GM21723 (cell line): ENCODE results near the gene SGIP1.
"Not testable (repeated sequence)": the region's sequence is repeated elsewhere in the genome, so short reads cannot be mapped to it uniquely, and the experiment has no call there.

ENCODE experiments used
- ATAC-seq: cut with Tn5 transposase; IDR thresholded peaks from one replicate; pipeline ENCODE4 v1.9.1; 2021; ENCODE audit warnings: mild to moderate bottlenecking, moderate library complexity; ENCODE audit not compliant: unreplicated experiment

Gene SGIP1

GRCh38 chr1:66552829-66553228 is 18.9 kb downstream of the SGIP1 start:
- ATAC-seq: no peak

- no peak for ATAC-seq
These were observed 19.9 kb downstream of the SGIP1 start for GRCh38 chr1:66553846-66554245.

- no peak for ATAC-seq
These were observed 22.2 kb downstream of the SGIP1 start for GRCh38 chr1:66556161-66556611.

GRCh38 chr1:66557157-66557556 is 23.2 kb downstream of the SGIP1 start:
- ATAC-seq: no peak

- no peak for ATAC-seq
These were observed 25.6 kb downstream of the SGIP1 start for GRCh38 chr1:66559517-66559916.

- no peak for ATAC-seq
These were observed 28.6 kb downstream of the SGIP1 start for GRCh38 chr1:66562561-66562960.

- ATAC-seq: no peak
These were observed 29.3 kb downstream of the SGIP1 start for GRCh38 chr1:66563094-66563800.

GRCh38 chr1:66563941-66564630 is 30.1 kb downstream of the SGIP1 start:
- no peak for ATAC-seq

- no peak for ATAC-seq
These were observed 36.2 kb downstream of the SGIP1 start for GRCh38 chr1:66570196-66570595.

- no peak for ATAC-seq
These were observed 37.8 kb downstream of the SGIP1 start for GRCh38 chr1:66571789-66572188.

- ATAC-seq: no peak
These were observed 41.8 kb downstream of the SGIP1 start for GRCh38 chr1:66575739-66576138.

- ATAC-seq: no peak
These were observed 42.7 kb downstream of the SGIP1 start for GRCh38 chr1:66576645-66577044.

GRCh38 chr1:66578841-66579240 is 44.9 kb downstream of the SGIP1 start:
- no peak for ATAC-seq

GRCh38 chr1:66580081-66580480 is 46.1 kb downstream of the SGIP1 start:
- no peak for ATAC-seq

- no peak for ATAC-seq
These were observed 49.1 kb downstream of the SGIP1 start for GRCh38 chr1:66583021-66583420.

- ATAC-seq: no peak
These were observed 51.0 kb downstream of the SGIP1 start for GRCh38 chr1:66585002-66585401.

- no peak for ATAC-seq
These were observed 55.4 kb downstream of the SGIP1 start for GRCh38 chr1:66589326-66589725.

- ATAC-seq: not testable (repeated sequence)
These were observed 58.2 kb downstream of the SGIP1 start for GRCh38 chr1:66592106-66592507.

- no peak for ATAC-seq
These were observed 62.2 kb downstream of the SGIP1 start for GRCh38 chr1:66596191-66596590.

GRCh38 chr1:66597500-66597899 is 63.5 kb downstream of the SGIP1 start:
- ATAC-seq: no peak

- ATAC-seq: no peak
These were observed 64.7 kb downstream of the SGIP1 start for GRCh38 chr1:66598670-66599069.

GRCh38 chr1:66599346-66599745 is 65.4 kb downstream of the SGIP1 start:
- ATAC-seq: no peak
